Measurements from ENCODE around the gene RIT2. TPM values are rescaled to one million over a fixed set of nuclear protein-coding genes. Genes with fewer than 3 reads are reported as not detected.

Gene RIT2
- total RNA-seq, 1 experiment from 2014 or later: 1.5 TPM

DNA sequence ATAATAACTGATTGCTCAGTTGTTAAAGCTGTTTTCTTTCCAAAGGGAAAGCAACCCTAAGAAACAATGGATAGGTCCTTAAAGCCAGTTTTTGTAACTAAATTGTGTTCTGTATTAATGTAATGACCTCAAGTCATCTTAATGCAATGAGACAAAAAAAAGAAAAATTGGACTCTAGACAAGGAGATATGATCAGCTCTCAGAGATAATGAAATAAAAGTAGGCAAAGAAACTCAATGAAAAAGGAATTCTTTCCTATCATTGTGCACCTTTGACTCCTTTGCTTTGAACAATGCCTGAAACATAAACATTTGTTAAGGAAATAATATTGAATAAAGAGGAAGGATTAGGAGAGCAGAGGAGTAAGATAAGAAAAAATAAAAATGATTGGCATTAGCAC lies 86.1 kb downstream of the RIT2 start:
- Mint-ChIP-seq H3K27me3 (ENCODE audit: low read depth) (no peaks in the 10 kb centered on the region), H3K9me3 (no peaks in the 10 kb centered on the region), H3K4me1 (peaks cover 23% of the 10 kb centered on the region), H3K27ac (no peak overlapping the region), H3K4me3 (no peak overlapping the region), H3K36me3 (no peaks in the 10 kb centered on the region)
- ATAC-seq (no peak), DNase-seq (ENCODE audit: low spot score) (no peak)
- POLR2A ChIA-PET: no interaction called here
- CTCF ChIA-PET: no interaction called here
- no peak for TF ChIP-seq ZNF423 (CRISPR knock-in tag; IDR thresholded peaks at IDR 0.05)
- TF ChIP-seq ZNF317 (CRISPR knock-in tag; IDR thresholded peaks at IDR 0.05; ENCODE audit: borderline replicate concordance, low read depth): no peak
- TF ChIP-seq, protein P1, sequence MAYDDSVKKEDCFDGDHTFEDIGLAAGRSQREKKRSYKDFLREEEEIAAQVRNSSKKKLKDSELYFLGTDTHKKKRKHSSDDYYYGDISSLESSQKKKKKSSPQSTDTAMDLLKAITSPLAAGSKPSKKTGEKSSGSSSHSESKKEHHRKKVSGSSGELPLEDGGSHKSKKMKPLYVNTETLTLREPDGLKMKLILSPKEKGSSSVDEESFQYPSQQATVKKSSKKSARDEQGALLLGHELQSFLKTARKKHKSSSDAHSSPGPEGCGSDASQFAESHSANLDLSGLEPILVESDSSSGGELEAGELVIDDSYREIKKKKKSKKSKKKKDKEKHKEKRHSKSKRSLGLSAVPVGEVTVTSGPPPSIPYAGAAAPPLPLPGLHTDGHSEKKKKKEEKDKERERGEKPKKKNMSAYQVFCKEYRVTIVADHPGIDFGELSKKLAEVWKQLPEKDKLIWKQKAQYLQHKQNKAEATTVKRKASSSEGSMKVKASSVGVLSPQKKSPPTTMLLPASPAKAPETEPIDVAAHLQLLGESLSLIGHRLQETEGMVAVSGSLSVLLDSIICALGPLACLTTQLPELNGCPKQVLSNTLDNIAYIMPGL (CRISPR knock-in tag; IDR thresholded peaks at IDR 0.05): no peak
- TF ChIP-seq FOXP1 (CRISPR knock-in tag; IDR thresholded peaks at IDR 0.05; ENCODE audit: borderline replicate concordance): no peak
- TF ChIP-seq GRHL2 (CRISPR knock-in tag; IDR thresholded peaks at IDR 0.05; ENCODE audit: insufficient replicate concordance, severe bottlenecking): no peak
- TF ChIP-seq NFE2L1 (CRISPR knock-in tag; IDR thresholded peaks at IDR 0.05): no peak

DNA sequence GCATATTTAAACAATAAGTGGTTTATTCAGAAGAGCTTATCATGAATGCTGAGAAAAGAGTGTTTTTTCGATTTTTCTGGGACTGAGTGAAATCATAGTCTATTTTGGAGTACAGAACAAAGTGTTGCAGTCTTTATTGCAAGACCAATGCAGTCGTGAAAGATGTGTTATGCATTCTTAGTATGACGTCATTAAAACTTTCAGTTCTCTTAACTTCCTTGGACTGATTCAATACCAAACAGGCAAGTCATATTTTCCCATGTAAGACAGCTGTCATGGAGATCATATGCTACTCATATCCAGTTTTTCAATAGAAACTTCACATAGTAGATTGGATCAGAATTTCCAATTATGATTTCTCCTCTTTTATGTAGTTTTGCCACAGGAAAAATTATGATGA lies 92.6 kb downstream of the RIT2 start:
- Mint-ChIP-seq H3K36me3 (no peaks in the 10 kb centered on the region), H3K27me3 (ENCODE audit: low read depth) (no peaks in the 10 kb centered on the region), H3K9me3 (peaks cover 14% of the 10 kb centered on the region), H3K4me1 (peaks cover 1% of the 10 kb centered on the region; the same call in 1 of the 2 replicates), H3K4me3 (no peak overlapping the region), H3K27ac (no peak overlapping the region)
- POLR2A ChIA-PET: no interaction called here
- CTCF ChIA-PET: no interaction called here
- DNase-seq (ENCODE audit: low spot score): no peak
- no peak for ATAC-seq
- TF ChIP-seq JAZF1 (CRISPR knock-in tag; IDR thresholded peaks at IDR 0.05) (no peak), FOXK1 (CRISPR knock-in tag; IDR thresholded peaks at IDR 0.05) (no peak), SOX15 (CRISPR knock-in tag; IDR thresholded peaks at IDR 0.05) (no peak), GTF2I (CRISPR knock-in tag; conservative IDR thresholded peaks at IDR 0.05) (no peak), EMX1 (CRISPR knock-in tag; IDR thresholded peaks at IDR 0.05) (no peak), CREB1 (CRISPR knock-in tag; IDR thresholded peaks at IDR 0.05) (no peak), ZNF232 (CRISPR knock-in tag; IDR thresholded peaks at IDR 0.05) (no peak), ZNF121 (CRISPR knock-in tag; IDR thresholded peaks at IDR 0.05) (no peak), ZNF423 (CRISPR knock-in tag; IDR thresholded peaks at IDR 0.05) (no peak), OVOL2 (CRISPR knock-in tag; IDR thresholded peaks at IDR 0.05; ENCODE audit: borderline replicate concordance) (no peak), NFE2L1 (CRISPR knock-in tag; IDR thresholded peaks at IDR 0.05) (no peak)
- TF ChIP-seq, protein P2, sequence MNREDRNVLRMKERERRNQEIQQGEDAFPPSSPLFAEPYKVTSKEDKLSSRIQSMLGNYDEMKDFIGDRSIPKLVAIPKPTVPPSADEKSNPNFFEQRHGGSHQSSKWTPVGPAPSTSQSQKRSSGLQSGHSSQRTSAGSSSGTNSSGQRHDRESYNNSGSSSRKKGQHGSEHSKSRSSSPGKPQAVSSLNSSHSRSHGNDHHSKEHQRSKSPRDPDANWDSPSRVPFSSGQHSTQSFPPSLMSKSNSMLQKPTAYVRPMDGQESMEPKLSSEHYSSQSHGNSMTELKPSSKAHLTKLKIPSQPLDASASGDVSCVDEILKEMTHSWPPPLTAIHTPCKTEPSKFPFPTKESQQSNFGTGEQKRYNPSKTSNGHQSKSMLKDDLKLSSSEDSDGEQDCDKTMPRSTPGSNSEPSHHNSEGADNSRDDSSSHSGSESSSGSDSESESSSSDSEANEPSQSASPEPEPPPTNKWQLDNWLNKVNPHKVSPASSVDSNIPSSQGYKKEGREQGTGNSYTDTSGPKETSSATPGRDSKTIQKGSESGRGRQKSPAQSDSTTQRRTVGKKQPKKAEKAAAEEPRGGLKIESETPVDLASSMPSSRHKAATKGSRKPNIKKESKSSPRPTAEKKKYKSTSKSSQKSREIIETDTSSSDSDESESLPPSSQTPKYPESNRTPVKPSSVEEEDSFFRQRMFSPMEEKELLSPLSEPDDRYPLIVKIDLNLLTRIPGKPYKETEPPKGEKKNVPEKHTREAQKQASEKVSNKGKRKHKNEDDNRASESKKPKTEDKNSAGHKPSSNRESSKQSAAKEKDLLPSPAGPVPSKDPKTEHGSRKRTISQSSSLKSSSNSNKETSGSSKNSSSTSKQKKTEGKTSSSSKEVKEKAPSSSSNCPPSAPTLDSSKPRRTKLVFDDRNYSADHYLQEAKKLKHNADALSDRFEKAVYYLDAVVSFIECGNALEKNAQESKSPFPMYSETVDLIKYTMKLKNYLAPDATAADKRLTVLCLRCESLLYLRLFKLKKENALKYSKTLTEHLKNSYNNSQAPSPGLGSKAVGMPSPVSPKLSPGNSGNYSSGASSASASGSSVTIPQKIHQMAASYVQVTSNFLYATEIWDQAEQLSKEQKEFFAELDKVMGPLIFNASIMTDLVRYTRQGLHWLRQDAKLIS (CRISPR knock-in tag; IDR thresholded peaks at IDR 0.05; ENCODE audit: borderline replicate concordance): no peak
- TF ChIP-seq, protein P3, sequence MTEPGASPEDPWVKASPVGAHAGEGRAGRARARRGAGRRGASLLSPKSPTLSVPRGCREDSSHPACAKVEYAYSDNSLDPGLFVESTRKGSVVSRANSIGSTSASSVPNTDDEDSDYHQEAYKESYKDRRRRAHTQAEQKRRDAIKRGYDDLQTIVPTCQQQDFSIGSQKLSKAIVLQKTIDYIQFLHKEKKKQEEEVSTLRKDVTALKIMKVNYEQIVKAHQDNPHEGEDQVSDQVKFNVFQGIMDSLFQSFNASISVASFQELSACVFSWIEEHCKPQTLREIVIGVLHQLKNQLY (CRISPR knock-in tag; IDR thresholded peaks at IDR 0.05): no peak
- TF ChIP-seq, protein P4, sequence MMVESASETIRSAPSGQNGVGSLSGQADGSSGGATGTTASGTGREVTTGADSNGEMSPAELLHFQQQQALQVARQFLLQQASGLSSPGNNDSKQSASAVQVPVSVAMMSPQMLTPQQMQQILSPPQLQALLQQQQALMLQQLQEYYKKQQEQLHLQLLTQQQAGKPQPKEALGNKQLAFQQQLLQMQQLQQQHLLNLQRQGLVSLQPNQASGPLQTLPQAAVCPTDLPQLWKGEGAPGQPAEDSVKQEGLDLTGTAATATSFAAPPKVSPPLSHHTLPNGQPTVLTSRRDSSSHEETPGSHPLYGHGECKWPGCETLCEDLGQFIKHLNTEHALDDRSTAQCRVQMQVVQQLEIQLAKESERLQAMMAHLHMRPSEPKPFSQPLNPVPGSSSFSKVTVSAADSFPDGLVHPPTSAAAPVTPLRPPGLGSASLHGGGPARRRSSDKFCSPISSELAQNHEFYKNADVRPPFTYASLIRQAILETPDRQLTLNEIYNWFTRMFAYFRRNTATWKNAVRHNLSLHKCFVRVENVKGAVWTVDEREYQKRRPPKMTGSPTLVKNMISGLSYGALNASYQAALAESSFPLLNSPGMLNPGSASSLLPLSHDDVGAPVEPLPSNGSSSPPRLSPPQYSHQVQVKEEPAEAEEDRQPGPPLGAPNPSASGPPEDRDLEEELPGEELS (CRISPR knock-in tag; IDR thresholded peaks at IDR 0.05): no peak
- TF ChIP-seq, protein P5, sequence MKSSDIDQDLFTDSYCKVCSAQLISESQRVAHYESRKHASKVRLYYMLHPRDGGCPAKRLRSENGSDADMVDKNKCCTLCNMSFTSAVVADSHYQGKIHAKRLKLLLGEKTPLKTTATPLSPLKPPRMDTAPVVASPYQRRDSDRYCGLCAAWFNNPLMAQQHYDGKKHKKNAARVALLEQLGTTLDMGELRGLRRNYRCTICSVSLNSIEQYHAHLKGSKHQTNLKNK (CRISPR knock-in tag; IDR thresholded peaks at IDR 0.05): no peak
- TF ChIP-seq, protein P6, sequence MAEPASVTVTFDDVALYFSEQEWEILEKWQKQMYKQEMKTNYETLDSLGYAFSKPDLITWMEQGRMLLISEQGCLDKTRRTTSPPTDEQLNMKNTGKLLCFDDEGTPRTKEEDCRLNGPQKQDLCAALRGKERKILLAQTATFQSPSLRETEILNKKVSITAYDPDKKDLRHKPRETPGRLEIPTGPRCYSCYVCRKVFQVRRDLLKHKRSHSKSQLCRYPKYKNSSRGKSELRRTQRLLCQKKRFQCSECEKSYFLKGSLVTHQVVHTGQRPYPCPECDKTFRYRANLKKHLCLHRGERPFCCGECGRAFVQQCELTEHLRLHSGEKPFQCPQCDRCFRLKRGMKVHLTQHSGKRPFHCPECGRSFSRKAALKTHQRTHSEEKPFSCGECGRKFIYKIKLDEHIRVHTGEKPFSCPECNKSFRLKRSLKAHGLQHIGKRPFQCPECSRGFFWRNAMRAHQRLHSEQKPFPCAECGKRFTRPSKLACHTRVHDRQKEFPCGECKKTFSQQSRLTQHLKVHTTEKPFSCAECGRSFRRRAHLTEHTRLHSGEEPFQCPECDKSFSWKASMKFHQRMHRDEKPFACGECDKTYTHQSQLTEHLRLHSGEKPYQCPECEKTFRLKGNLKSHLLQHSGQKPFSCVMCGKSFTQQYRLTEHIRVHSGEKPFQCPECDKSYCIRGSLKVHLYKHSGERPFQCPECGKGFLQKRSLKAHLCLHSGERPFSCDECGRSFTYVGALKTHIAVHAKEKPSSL (CRISPR knock-in tag; conservative IDR thresholded peaks at IDR 0.05): no peak
- TF ChIP-seq, protein P7, sequence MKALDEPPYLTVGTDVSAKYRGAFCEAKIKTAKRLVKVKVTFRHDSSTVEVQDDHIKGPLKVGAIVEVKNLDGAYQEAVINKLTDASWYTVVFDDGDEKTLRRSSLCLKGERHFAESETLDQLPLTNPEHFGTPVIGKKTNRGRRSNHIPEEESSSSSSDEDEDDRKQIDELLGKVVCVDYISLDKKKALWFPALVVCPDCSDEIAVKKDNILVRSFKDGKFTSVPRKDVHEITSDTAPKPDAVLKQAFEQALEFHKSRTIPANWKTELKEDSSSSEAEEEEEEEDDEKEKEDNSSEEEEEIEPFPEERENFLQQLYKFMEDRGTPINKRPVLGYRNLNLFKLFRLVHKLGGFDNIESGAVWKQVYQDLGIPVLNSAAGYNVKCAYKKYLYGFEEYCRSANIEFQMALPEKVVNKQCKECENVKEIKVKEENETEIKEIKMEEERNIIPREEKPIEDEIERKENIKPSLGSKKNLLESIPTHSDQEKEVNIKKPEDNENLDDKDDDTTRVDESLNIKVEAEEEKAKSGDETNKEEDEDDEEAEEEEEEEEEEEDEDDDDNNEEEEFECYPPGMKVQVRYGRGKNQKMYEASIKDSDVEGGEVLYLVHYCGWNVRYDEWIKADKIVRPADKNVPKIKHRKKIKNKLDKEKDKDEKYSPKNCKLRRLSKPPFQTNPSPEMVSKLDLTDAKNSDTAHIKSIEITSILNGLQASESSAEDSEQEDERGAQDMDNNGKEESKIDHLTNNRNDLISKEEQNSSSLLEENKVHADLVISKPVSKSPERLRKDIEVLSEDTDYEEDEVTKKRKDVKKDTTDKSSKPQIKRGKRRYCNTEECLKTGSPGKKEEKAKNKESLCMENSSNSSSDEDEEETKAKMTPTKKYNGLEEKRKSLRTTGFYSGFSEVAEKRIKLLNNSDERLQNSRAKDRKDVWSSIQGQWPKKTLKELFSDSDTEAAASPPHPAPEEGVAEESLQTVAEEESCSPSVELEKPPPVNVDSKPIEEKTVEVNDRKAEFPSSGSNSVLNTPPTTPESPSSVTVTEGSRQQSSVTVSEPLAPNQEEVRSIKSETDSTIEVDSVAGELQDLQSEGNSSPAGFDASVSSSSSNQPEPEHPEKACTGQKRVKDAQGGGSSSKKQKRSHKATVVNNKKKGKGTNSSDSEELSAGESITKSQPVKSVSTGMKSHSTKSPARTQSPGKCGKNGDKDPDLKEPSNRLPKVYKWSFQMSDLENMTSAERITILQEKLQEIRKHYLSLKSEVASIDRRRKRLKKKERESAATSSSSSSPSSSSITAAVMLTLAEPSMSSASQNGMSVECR (CRISPR knock-in tag; IDR thresholded peaks at IDR 0.05; ENCODE audit: borderline replicate concordance): no peak

Measured in WTC11 (cell line).